HL-60/S4 treated with phorbol 12-myristate 13-acetate at 8.2 ng/mL for 4 days and 3 days (cell line): ENCODE data around the gene ATP2A3.

Source experiments
- in situ Hi-C: fragments of 300-500 bp; cut with MboI; formaldehyde crosslinking; loops from 2 replicates; pipeline ENCODE4 v1.15.0; 2022; ENCODE audit warnings: low sequenced_read_pairs

ATP2A3 gene

GRCh38 chr17:3964203-3965117 lies at the start of gene ATP2A3:
Gene ATP2A3 (minus strand): TSS chr17:3964437. CDS start chr17:3964291, 146 bp downstream.
- in situ Hi-C loops: no loop called here

- in situ Hi-C loops: no loop called here
Observed at GRCh38 chr17:4010754-4011153, 46.5 kb upstream of the ATP2A3 start.

- in situ Hi-C loops: no loop called here
Observed at GRCh38 chr17:4009186-4009785, 45.0 kb upstream of the ATP2A3 start.

- in situ Hi-C loops: no loop called here
Observed at GRCh38 chr17:4008441-4009185, 44.4 kb upstream of the ATP2A3 start.

- in situ Hi-C loops: no loop called here
Observed at GRCh38 chr17:4008082-4008435, 43.8 kb upstream of the ATP2A3 start.

- in situ Hi-C loops: no loop called here
Observed at GRCh38 chr17:4007346-4008081, 43.3 kb upstream of the ATP2A3 start.

- in situ Hi-C loops: no loop called here
Observed at GRCh38 chr17:4006745-4007211, 42.5 kb upstream of the ATP2A3 start.

- in situ Hi-C loops: no loop called here
Observed at GRCh38 chr17:4006165-4006589, 41.9 kb upstream of the ATP2A3 start.

- in situ Hi-C loops: no loop called here
Observed at GRCh38 chr17:4005296-4006164, 41.3 kb upstream of the ATP2A3 start.

GRCh38 chr17:4004517-4005295 lies 40.5 kb upstream of the ATP2A3 start:
- in situ Hi-C loops: no loop called here

GRCh38 chr17:4003501-4004421 lies 39.5 kb upstream of the ATP2A3 start:
- in situ Hi-C loops: no loop called here

GRCh38 chr17:4003131-4003500 lies 38.9 kb upstream of the ATP2A3 start:
- in situ Hi-C loops: no loop called here

GRCh38 chr17:4001048-4001590 lies 36.9 kb upstream of the ATP2A3 start:
- in situ Hi-C loops: no loop called here

- in situ Hi-C loops: no loop called here
Observed at GRCh38 chr17:3998436-3998835, 34.2 kb upstream of the ATP2A3 start.

- in situ Hi-C loops: no loop called here
Observed at GRCh38 chr17:3995067-3995466, 30.8 kb upstream of the ATP2A3 start.

- in situ Hi-C loops: no loop called here
Observed at GRCh38 chr17:3994221-3994576, 30.0 kb upstream of the ATP2A3 start.

- in situ Hi-C loops: no loop called here
Observed at GRCh38 chr17:3993493-3994220, 29.4 kb upstream of the ATP2A3 start.
